Measurements from ENCODE around the gene SLC16A10. TPM values are rescaled to one million over a fixed set of nuclear protein-coding genes. Genes with fewer than 3 reads are reported as not detected.

Gene SLC16A10
- total and polyA plus RNA-seq, 2 donors (not counting 3 experiments of a cell fraction or from before 2014, with no cell fraction given), result not detected

DNA sequence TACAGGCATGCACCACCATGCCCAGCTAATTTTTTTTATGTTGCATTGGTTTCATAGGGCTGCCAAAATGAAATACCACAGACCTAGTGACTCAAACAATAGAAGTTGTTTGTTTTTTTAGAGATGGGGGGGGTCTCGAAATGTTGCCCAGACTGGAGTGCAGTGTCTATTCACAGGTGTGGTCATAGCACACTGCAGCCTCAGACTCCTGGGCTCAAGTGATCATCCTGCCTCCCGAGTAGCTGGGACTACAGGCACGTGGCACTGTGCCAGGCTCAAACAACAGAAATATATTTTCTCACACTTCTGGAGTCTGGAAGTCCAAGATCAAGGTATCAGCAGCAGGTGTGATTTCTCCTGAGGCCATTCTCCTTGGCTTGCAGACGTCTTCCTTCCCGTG lies 6.6 kb upstream of the SLC16A10 start:
- no TSS peak for BruUV-seq (replicated peaks)
- FAIRE-seq, result peak; percentile 15
- intact Hi-C loops (cut with micrococcal nuclease) (no loop called here), dilution Hi-C loops (cut with MboI; ENCODE audit: extremely low pct_ligation_motif_present, low sequenced_read_pairs) (no loop called here)
- ChIA-PET POLR2A (no interaction called here), CTCF (no interaction called here)
- no peak overlapping the region for H3K27ac ChIP-seq (ENCODE audit: insufficient read depth, low read depth, low read length)
- H3K4me3 ChIP-seq (replicated peaks in 1 of 3; ENCODE audit: insufficient read depth in 1 of 3, low read depth in 1 of 3, low read length in 3 of 3), result no peak overlapping the region
- H3K36me3 ChIP-seq (ENCODE audit: control insufficient read depth in 2 of 2, extremely low read depth in 1 of 2, insufficient read depth in 2 of 2, low read length in 2 of 2), result no peaks in the 10 kb centered on the region
- H3K9me1 ChIP-seq (replicated peaks; ENCODE audit: control insufficient read depth, extremely low read depth, insufficient read depth, low read length), result no peaks in the 10 kb centered on the region
- TF ChIP-seq GATA2 (IDR thresholded peaks at IDR 0.05; ENCODE audit: insufficient read depth, insufficient read length, low read depth, low read length) (no peak), FOS (IDR thresholded peaks at IDR 0.05; ENCODE audit: borderline replicate concordance, insufficient read depth, low read length) (no peak), POLR2AphosphoS5 (IDR thresholded peaks at IDR 0.05; ENCODE audit: insufficient read depth, low read depth, low read length) (no peak), POLR2A (IDR thresholded peaks at IDR 0.05; ENCODE audit: low read depth, low read length) (no peak), MYC (IDR thresholded peaks at IDR 0.05; ENCODE audit: low read depth, low read length) (no peak), EZH2 (IDR thresholded peaks at IDR 0.05; ENCODE audit: borderline replicate concordance, low read depth, low read length, severe bottlenecking) (no peak), JUN (IDR thresholded peaks at IDR 0.05; ENCODE audit: borderline replicate concordance, insufficient read depth, insufficient read length, low read depth) (no peak)
- TF ChIP-seq, protein P1, sequence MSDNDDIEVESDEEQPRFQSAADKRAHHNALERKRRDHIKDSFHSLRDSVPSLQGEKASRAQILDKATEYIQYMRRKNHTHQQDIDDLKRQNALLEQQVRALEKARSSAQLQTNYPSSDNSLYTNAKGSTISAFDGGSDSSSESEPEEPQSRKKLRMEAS (IDR thresholded peaks at IDR 0.05; ENCODE audit: insufficient read depth, insufficient read length), result no peak
- TF ChIP-seq, protein P2, sequence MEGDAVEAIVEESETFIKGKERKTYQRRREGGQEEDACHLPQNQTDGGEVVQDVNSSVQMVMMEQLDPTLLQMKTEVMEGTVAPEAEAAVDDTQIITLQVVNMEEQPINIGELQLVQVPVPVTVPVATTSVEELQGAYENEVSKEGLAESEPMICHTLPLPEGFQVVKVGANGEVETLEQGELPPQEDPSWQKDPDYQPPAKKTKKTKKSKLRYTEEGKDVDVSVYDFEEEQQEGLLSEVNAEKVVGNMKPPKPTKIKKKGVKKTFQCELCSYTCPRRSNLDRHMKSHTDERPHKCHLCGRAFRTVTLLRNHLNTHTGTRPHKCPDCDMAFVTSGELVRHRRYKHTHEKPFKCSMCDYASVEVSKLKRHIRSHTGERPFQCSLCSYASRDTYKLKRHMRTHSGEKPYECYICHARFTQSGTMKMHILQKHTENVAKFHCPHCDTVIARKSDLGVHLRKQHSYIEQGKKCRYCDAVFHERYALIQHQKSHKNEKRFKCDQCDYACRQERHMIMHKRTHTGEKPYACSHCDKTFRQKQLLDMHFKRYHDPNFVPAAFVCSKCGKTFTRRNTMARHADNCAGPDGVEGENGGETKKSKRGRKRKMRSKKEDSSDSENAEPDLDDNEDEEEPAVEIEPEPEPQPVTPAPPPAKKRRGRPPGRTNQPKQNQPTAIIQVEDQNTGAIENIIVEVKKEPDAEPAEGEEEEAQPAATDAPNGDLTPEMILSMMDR (IDR thresholded peaks at IDR 0.05; ENCODE audit: extremely low read depth in 1 of 2, insufficient read depth in 1 of 2, low read depth in 1 of 2, low read length in 2 of 2), result no peak
- no peak for DNase-seq (ENCODE audit: low read depth, low spot score)
- H3K27me3 ChIP-seq (ENCODE audit: control insufficient read depth in 2 of 2, insufficient read depth in 2 of 2, low read length in 2 of 2), result peaks cover 4 to 7% of the 10 kb centered on the region in 2 experiments
- H3K9me3 ChIP-seq (replicated peaks; ENCODE audit: control insufficient read depth, insufficient read depth, low read length), result no peaks in the 10 kb centered on the region
- no peaks in the 10 kb centered on the region for H4K20me1 ChIP-seq (replicated peaks; ENCODE audit: control insufficient read depth, extremely low read depth, insufficient read depth, low read length)
- H3K4me2 ChIP-seq (ENCODE audit: insufficient read depth, low read length), result no peak overlapping the region
- H2AFZ ChIP-seq (ENCODE audit: low read depth, low read length), result no peak overlapping the region
- H3K9ac ChIP-seq (replicated peaks; ENCODE audit: extremely low read depth, insufficient read depth, low read length), result no peak overlapping the region
- no peaks in the 10 kb centered on the region for H3K79me2 ChIP-seq (ENCODE audit: control insufficient read depth, insufficient read depth, low read length)
- H3K4me1 ChIP-seq (ENCODE audit: control insufficient read depth, extremely low read depth, insufficient read depth, low read length), result no peaks in the 10 kb centered on the region

Measured in endothelial cell of umbilical vein (primary cell).